NCI-H2227 (cell line): Measurements from ENCODE around the gene OR8G1.
"Not testable (repeated sequence)": the region's sequence is repeated elsewhere in the genome, so short reads cannot be mapped to it uniquely, and the experiment has no call there.

Experiments
- DNase-seq: peaks from one replicate; lab custom pipeline; 2025; ENCODE audit not compliant: unreplicated experiment; lab: John Stamatoyannopoulos, UW

OR8G1 gene

GRCh38 chr11:124240621-124241397 is at the start of gene OR8G1:
OR8G1 (plus strand) TSS chr11:124241095; CDS start chr11:124249676, 8,581 bp downstream.
- no peak for DNase-seq

DNA sequence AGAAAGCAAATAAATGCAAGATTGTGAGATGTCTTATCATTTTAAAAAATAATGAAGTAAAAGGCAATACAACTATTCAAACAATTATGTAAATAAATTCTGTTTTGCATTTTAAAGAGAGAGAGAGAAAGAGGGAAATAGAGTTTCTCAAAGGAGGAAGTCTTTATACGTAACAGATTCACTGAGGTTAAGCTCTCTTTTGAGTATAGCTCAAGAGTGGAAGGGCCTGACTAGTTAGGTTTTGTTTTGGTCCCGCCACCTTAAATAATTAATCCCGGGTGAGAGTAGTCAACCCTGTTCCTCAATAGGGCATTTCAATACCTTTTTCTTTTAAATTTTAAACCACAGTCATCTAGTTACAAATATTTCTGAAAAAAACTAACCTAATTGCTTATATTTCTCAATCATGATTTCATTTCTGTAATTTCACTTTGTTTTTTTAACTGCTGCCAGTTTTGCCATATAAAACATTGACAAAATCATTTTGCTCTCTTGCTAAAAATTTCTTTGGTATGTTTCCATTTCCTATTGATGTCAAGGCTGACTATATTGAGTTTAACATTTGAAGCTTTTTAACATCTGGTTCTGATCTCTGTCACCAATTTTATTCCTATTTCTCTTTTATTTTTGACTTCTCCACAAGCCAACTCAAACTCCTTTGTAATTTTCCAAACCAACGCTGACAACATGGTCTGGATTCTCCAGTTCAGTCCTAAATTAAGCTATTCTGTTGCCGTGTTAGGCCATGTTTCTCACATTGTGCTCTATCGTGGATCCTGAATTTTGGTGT is 47.5 kb upstream of the OR8G1 start:
- DNase-seq: no peak

- DNase-seq: no peak
These were observed 46.4 kb upstream of the OR8G1 start for GRCh38 chr11:124194293-124195188.

GRCh38 chr11:124195189-124195734 is 45.6 kb upstream of the OR8G1 start:
- peak; percentile 23 for DNase-seq

DNA sequence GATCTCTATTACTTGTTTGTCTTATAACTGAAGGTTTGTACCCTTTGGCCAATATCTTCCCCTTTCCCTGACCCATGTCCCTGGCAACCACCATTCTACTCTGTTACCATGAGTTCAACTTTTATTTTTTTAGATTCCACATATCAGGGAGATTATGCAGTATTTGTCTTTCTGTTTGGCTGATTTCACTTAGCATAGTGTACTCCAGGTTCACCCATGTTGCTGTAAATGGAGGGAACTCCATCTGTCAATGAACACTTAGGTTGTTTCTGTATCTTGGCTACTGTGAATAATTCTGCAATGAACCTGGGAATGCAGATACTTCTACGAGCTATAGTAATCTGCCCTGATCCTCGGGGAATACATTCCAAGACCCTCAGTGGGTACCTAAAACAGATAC is 42.9 kb upstream of the OR8G1 start:
- DNase-seq: no peak

DNA sequence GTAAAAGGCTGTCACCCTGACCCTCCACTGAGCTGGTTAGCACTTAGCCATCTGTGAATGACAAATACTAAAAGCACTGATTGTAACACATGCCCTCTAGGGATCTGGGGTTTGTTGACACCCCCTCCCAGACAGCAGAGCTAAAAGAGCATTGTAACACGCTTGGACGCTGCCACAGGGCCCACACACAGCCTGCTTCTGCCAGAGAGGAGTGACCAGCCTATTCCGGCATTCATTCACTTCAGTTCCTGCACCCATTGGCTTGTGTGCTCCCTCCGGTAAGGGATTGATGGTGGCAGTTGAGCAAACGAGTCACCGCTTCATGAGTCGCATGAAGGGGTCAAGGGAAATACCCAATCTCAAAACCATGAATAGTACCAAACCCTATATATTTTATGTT is 42.0 kb upstream of the OR8G1 start:
- no peak for DNase-seq

DNA sequence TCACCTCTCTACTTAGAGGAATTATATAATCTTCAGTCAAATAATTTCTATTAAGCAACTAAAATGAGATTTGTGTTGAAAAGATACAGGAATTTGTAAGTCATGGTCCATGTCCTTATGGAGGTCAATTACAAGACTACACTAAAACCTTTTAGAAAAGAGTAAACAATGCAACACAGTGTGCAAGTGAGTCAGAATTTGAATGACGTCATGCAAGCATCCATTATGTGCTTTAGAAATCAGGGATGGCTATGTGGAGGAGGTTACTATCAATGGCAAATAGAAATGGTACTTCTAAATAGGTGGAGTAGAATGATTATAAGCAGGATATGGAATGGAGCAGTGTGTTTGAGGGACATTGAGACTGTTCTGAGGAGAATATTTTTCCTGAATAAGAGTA is 41.2 kb upstream of the OR8G1 start:
- no peak for DNase-seq

- DNase-seq: no peak
These were observed 40.2 kb upstream of the OR8G1 start for GRCh38 chr11:124200671-124201070.

DNA sequence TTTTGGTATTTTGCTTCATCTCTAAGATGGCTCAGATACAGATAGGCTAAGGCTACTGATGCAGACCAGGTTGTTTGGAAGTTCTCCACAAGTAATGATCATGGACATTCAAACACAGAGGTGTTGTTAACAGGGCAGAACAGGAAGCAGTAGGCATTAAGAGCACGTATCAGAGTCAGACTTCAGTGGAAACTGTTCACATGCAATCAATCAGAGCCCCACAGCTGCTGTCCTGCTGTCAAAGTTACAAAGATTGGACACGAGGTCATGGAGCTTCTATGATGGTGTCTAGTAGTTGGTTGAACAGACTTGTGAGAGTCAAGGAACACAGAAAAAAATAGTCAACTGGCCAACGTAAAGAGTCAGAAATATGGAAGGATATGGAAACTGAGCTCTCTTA is 37.9 kb upstream of the OR8G1 start:
- DNase-seq: no peak

GRCh38 chr11:124204008-124204407 is 36.9 kb upstream of the OR8G1 start:
- DNase-seq: no peak

GRCh38 chr11:124207102-124207792 is 33.6 kb upstream of the OR8G1 start:
- no peak for DNase-seq

DNA sequence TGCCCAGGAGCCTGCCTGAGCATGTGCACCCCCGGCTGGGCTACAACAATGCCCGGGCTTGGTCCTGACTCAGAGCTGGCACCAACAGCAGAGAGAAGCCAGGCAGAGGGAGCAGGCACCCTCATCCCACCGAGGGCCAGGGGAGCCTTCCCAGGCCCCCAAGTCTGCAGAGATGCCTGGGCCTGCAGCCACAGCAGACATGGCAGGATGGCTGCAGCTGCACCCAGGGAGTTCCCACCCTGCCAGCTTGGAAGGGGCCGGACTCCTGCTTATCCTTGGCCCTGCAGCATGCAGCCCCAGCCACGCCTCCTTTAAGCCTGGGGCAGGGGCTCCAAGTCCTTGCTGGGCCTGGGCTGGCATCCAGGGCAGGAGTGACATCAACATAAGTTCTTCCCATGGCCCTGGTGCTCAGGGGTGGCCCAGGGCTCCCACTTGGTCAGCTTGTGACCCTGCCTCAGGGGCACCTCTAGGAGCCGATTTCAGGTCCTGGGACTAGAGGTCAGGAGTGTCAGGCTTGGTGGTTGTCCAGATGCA is 31.0 kb upstream of the OR8G1 start:
- DNase-seq: no peak

- no peak for DNase-seq
These were observed 30.5 kb upstream of the OR8G1 start for GRCh38 chr11:124210421-124210820.

- DNase-seq: no peak
These were observed 29.6 kb upstream of the OR8G1 start for GRCh38 chr11:124211321-124211720.

- DNase-seq: no peak
These were observed 26.9 kb upstream of the OR8G1 start for GRCh38 chr11:124214027-124214426.

GRCh38 chr11:124219126-124219525 is 21.8 kb upstream of the OR8G1 start:
- DNase-seq: no peak

- no peak for DNase-seq
These were observed 18.5 kb upstream of the OR8G1 start for GRCh38 chr11:124222407-124222806.

GRCh38 chr11:124224618-124225423 is 16.1 kb upstream of the OR8G1 start:
- DNase-seq: not testable (repeated sequence)

DNA sequence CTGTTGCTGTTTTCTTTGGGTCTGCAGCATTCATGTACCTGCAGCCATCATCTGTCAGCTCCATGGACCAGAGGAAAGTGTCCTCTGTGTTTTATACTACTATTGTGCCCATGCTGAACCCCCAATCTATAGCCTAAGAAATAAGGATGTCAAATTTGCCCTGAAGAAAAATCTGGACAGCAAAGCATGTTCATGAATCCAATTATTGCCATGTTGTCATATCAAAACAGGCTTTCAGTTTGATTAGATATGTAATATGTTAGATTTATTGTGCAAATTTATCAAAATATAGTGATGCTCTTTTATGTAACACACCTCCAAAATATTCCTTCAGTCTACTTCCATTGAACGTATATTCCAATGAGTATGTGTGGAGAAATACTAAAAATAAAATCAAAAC is 15.4 kb upstream of the OR8G1 start:
- DNase-seq: no peak
